HEK293 (cell line): Measurements from ENCODE around the gene GSS.

Source experiments
- CTCF ChIA-PET: fragments of 350-600 bp; formaldehyde crosslinking; extraction: SDS; loops from one replicate; lab custom pipeline; 2021; ENCODE audit warnings: antibody characterized with exemption; lab: Yijun Ruan, JAX
- POLR2A ChIA-PET: fragments of 300-600 bp; formaldehyde crosslinking; extraction: SDS; loops from one replicate; lab custom pipeline; 2020; ENCODE audit warnings: antibody characterized with exemption, inconsistent platforms; lab: Yijun Ruan, JAX
- H3K27ac ChIP-seq: fragments of 200-500 bp; sonication (Bioruptor generic); 2 replicates; pipeline ENCODE4 v1.5.1; 2014; ENCODE audit warnings: low read depth, low read length, control low read depth, inconsistent platforms; ENCODE audit errors: extremely low read depth
- H3K36me3 ChIP-seq, 2 experiments: fragments of 200-500 bp in 1 of 2; sonication (Bioruptor generic) in 1 of 2; 1 replicate in 1 of 2; 2 replicates in 1 of 2; pipeline ENCODE4 v1.5.1; 2014 to 2017; ENCODE audit warnings: inconsistent platforms in 2 of 2, low read length in 2 of 2; ENCODE audit not compliant: control insufficient read depth in 2 of 2, insufficient read depth in 1 of 2
- H3K4me1 ChIP-seq: fragments of 200-500 bp; sonication (Bioruptor generic); 2 replicates; pipeline ENCODE4 v1.5.1; 2014; ENCODE audit warnings: mild to moderate bottlenecking, low read length, inconsistent platforms; ENCODE audit not compliant: control insufficient read depth, insufficient read depth
- H3K4me3 ChIP-seq: 2 replicates; pipeline ENCODE4 v1.5.1; 2011; ENCODE audit warnings: low read depth, mild to moderate bottlenecking, control low read depth, low read length, moderate library complexity
- H3K9me3 ChIP-seq: fragments of 200-500 bp; sonication (Bioruptor generic); 2 replicates; pipeline ENCODE4 v1.5.1; 2014; ENCODE audit warnings: low read depth, low read length, inconsistent platforms; ENCODE audit not compliant: control insufficient read depth, insufficient read depth
- MZF1 ChIP-seq: fragments of 450-650 bp; formaldehyde crosslinking; IDR thresholded peaks from 2 replicates; pipeline ENCODE4 v1.5.1; 2017; ENCODE audit warnings: missing biosample characterization, missing genetic modification characterization, borderline replicate concordance
- RBAK ChIP-seq: fragments of 450-650 bp; formaldehyde crosslinking; IDR thresholded peaks from 2 replicates; pipeline ENCODE4 v1.5.1; 2016; ENCODE audit warnings: missing biosample characterization, missing genetic modification characterization
- SCRT2 ChIP-seq: fragments of 450-650 bp; formaldehyde crosslinking; IDR thresholded peaks from 2 replicates; pipeline ENCODE4 v1.5.1; 2016; ENCODE audit warnings: missing biosample characterization, missing genetic modification characterization
- SP2 ChIP-seq: fragments of 450-650 bp; formaldehyde crosslinking; IDR thresholded peaks from 2 replicates; pipeline ENCODE4 v1.5.1; 2016; ENCODE audit warnings: missing biosample characterization, missing genetic modification characterization
- TCF7L2 ChIP-seq: IDR thresholded peaks from 2 replicates; pipeline ENCODE4 v1.6.1; 2011; ENCODE audit warnings: low read depth, mild to moderate bottlenecking, inconsistent platforms, low read length, moderate library complexity, borderline replicate concordance
- YY1 ChIP-seq: fragments of 450-650 bp; formaldehyde crosslinking; IDR thresholded peaks from 2 replicates; pipeline ENCODE4 v1.5.1; 2018; ENCODE audit warnings: missing biosample characterization, missing genetic modification characterization
- ZBTB7A ChIP-seq: fragments of 450-650 bp; formaldehyde crosslinking; IDR thresholded peaks from 2 replicates; pipeline ENCODE4 v1.5.1; 2016; ENCODE audit warnings: low read depth, missing biosample characterization, missing genetic modification characterization
- ZFHX2 ChIP-seq: fragments of 450-650 bp; formaldehyde crosslinking; conservative IDR thresholded peaks from 2 replicates; pipeline ENCODE4 v1.5.1; 2016; ENCODE audit warnings: missing biosample characterization, missing genetic modification characterization
- ZNF112 ChIP-seq: fragments of 450-650 bp; formaldehyde crosslinking; IDR thresholded peaks from 2 replicates; pipeline ENCODE4 v1.5.0; 2017; ENCODE audit warnings: missing biosample characterization, missing genetic modification characterization
- ZNF138 ChIP-seq: fragments of 450-650 bp; formaldehyde crosslinking; IDR thresholded peaks from 2 replicates; pipeline ENCODE4 v1.5.1; 2016; ENCODE audit warnings: missing biosample characterization, missing genetic modification characterization, borderline replicate concordance
- ZNF140 ChIP-seq: fragments of 450-650 bp; formaldehyde crosslinking; IDR thresholded peaks from 2 replicates; pipeline ENCODE4 v1.5.1; 2016; ENCODE audit warnings: missing biosample characterization, missing genetic modification characterization
- ZNF223 ChIP-seq: fragments of 450-650 bp; formaldehyde crosslinking; IDR thresholded peaks from 2 replicates; pipeline ENCODE4 v1.5.1; 2016; ENCODE audit warnings: missing biosample characterization, missing genetic modification characterization
- ZNF354C ChIP-seq: fragments of 450-650 bp; formaldehyde crosslinking; IDR thresholded peaks from 2 replicates; pipeline ENCODE4 v1.5.1; 2016; ENCODE audit warnings: missing biosample characterization, missing genetic modification characterization, low read depth, borderline replicate concordance
- ZNF558 ChIP-seq: fragments of 450-650 bp; formaldehyde crosslinking; IDR thresholded peaks from 2 replicates; pipeline ENCODE4 v1.5.1; 2016; ENCODE audit warnings: missing biosample characterization, missing genetic modification characterization
- ZNF747 ChIP-seq: fragments of 450-650 bp; formaldehyde crosslinking; IDR thresholded peaks from 2 replicates; pipeline ENCODE4 v1.5.1; 2016; ENCODE audit warnings: missing biosample characterization, missing genetic modification characterization
- TF ChIP-seq, protein P1 (sequence below): fragments of 450-650 bp; IDR thresholded peaks from 2 replicates; pipeline ENCODE4 v1.5.1; 2018; ENCODE audit warnings: missing biosample characterization, mild to moderate bottlenecking, missing genetic modification characterization

GSS gene

GRCh38 chr20:34989118-34989517, 33.5 kb upstream of the GSS start:
- no peaks in the 10 kb centered on the region for H3K4me1 ChIP-seq
- peaks cover 0 to 14% of the 10 kb centered on the region in 2 experiments; a peak in 1 of 3 replicates for H3K36me3 ChIP-seq
- H3K9me3 ChIP-seq = no peaks in the 10 kb centered on the region
- CTCF ChIA-PET = interaction anchor here (0.8 to 1.1 kb wide), 3 partner anchors 107 to 116 kb away, joined by 3 to 4 read pairs (median 4); no protein-coding TSS in a partner anchor
- POLR2A ChIA-PET = interaction anchor here (0.7 kb wide), 1 partner anchor 281 kb away, joined by 4 read pairs; no protein-coding TSS in a partner anchor
- H3K4me3 ChIP-seq = no peak overlapping the region
- TF ChIP-seq SCRT2 (tag by site-specific recombination) (no peak), ZNF223 (tag by site-specific recombination) (no peak), SP2 (tag by site-specific recombination) (no peak), ZNF558 (tag by site-specific recombination) (no peak), ZBTB7A (tag by site-specific recombination) (no peak), ZNF138 (tag by site-specific recombination) (no peak), MZF1 (tag by site-specific recombination) (no peak)
- H3K27ac ChIP-seq = no peak overlapping the region

DNA sequence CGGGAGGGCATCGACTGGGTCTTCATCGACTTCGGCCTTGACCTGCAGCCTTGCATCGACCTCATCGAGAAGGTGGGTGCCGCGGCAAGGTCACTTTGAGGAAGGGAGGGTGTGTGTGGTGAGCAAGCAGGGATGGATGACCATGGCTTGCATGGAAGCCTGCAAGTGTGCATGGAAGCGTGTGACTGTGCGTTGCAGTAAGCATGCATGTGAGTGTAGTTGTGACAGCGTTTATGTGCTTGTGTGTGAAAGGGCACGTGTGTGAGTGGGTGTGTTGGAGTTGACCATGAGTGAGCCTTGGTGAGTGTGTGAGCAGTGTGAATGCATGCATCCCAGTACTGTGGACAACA, 32.6 kb upstream of the GSS start:
- no peak overlapping the region for H3K4me3 ChIP-seq
- no peak overlapping the region for H3K27ac ChIP-seq
- H3K4me1 ChIP-seq = no peaks in the 10 kb centered on the region
- ChIA-PET POLR2A (interaction anchor here (0.7 kb wide), 1 partner anchor 107 kb away, joined by 3 read pairs; no protein-coding TSS in a partner anchor), CTCF (no interaction called here)
- H3K36me3 ChIP-seq = peaks cover 0 to 5% of the 10 kb centered on the region in 2 experiments; a peak in 1 of 3 replicates
- TF ChIP-seq, protein P1, sequence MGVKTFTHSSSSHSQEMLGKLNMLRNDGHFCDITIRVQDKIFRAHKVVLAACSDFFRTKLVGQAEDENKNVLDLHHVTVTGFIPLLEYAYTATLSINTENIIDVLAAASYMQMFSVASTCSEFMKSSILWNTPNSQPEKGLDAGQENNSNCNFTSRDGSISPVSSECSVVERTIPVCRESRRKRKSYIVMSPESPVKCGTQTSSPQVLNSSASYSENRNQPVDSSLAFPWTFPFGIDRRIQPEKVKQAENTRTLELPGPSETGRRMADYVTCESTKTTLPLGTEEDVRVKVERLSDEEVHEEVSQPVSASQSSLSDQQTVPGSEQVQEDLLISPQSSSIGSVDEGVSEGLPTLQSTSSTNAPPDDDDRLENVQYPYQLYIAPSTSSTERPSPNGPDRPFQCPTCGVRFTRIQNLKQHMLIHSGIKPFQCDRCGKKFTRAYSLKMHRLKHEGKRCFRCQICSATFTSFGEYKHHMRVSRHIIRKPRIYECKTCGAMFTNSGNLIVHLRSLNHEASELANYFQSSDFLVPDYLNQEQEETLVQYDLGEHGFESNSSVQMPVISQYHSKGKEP (tag by site-specific recombination) = 0 out of 2 replicates have a peak, but pooled peaks have one; percentile 14
- 0 out of 2 replicates have a peak, but pooled peaks have one; percentile 21 for TF ChIP-seq ZFHX2 (tag by site-specific recombination)
- no peak for TF ChIP-seq ZNF747 (tag by site-specific recombination)
- no peaks in the 10 kb centered on the region for H3K9me3 ChIP-seq

- H3K9me3 ChIP-seq = no peaks in the 10 kb centered on the region
- H3K27ac ChIP-seq = no peak overlapping the region
- TF ChIP-seq ZNF140 (no peak), TCF7L2 (no peak), YY1 (tag by site-specific recombination) (no peak), ZNF112 (tag by site-specific recombination) (no peak), RBAK (no peak), ZNF354C (no peak)
- no peaks in the 10 kb centered on the region for H3K36me3 ChIP-seq
- POLR2A ChIA-PET = interaction anchor here (0.7 to 1.0 kb wide), 2 partner anchors 8 to 108 kb away, joined by 3 read pairs; no protein-coding TSS in a partner anchor
- no peak overlapping the region for H3K4me3 ChIP-seq
- CTCF ChIA-PET = interaction anchor here (0.6 kb wide), 1 partner anchor 113 kb away, joined by 3 read pairs; no protein-coding TSS in a partner anchor
- no peaks in the 10 kb centered on the region for H3K4me1 ChIP-seq
Observed at GRCh38 chr20:34987288-34988190, 31.9 kb upstream of the GSS start.
